CD14-positive monocyte (primary cell): ENCODE measurements around the gene LHPP. TPM values are rescaled to one million over a fixed set of nuclear protein-coding genes. Genes with fewer than 3 reads are reported as not detected.

Experiments
- DNase-seq, 3 donors: peaks; one replicate each; pipeline ENCODE4 v3.0.0-alpha.2; 2011 to 2022
- H2AFZ ChIP-seq: 2 replicates; pipeline ENCODE4 v1.6.0; 2012; ENCODE audit warnings: mild to moderate bottlenecking, low read depth, low read length, inconsistent platforms; ENCODE audit not compliant: insufficient read depth, poor library complexity, severe bottlenecking
- H3K27ac ChIP-seq, 2 donors: 1 replicate in 1 of 2; 2 replicates in 1 of 2; pipeline ENCODE4 v1.5.1; 2012 to 2013; ENCODE audit warnings: low read length in 2 of 2, control low read depth in 1 of 2, inconsistent platforms in 1 of 2, low read depth in 1 of 2, mild to moderate bottlenecking in 1 of 2
- H3K27me3 ChIP-seq, 2 donors: one replicate each; pipeline versions ENCODE4 v1.6.0 to v1.6.1; 2011 to 2013; ENCODE audit warnings: low read length in 2 of 2; ENCODE audit not compliant: control insufficient read depth in 2 of 2, insufficient read depth in 2 of 2
- H3K36me3 ChIP-seq, 2 donors: replicated peaks in 1 of 2; 1 replicate in 1 of 2; 2 replicates in 1 of 2; pipeline versions ENCODE4 v1.5.1 to v1.6.1; 2012 to 2013; ENCODE audit warnings: low read length in 2 of 2, control low read depth in 1 of 2, inconsistent platforms in 1 of 2, mild to moderate bottlenecking in 1 of 2; ENCODE audit not compliant: insufficient read depth in 2 of 2, control insufficient read depth in 1 of 2
- H3K4me1 ChIP-seq, 2 donors: 1 replicate in 1 of 2; 2 replicates in 1 of 2; pipeline versions ENCODE4 v1.5.1 to v1.6.1; 2012 to 2013; ENCODE audit warnings: low read length in 2 of 2, control low read depth in 1 of 2, inconsistent platforms in 1 of 2, mild to moderate bottlenecking in 1 of 2, moderate library complexity in 1 of 2; ENCODE audit not compliant: insufficient read depth in 2 of 2, control insufficient read depth in 1 of 2
- H3K4me2 ChIP-seq: replicated peaks from 2 replicates; pipeline ENCODE3; 2012; ENCODE audit warnings: low read length, moderate library complexity, mild to moderate bottlenecking; ENCODE audit not compliant: poor library complexity, severe bottlenecking; ENCODE audit errors: extremely low read depth
- H3K4me3 ChIP-seq, 3 experiments: fragments of 200-600 bp in 1 of 3; sonication (generic) in 1 of 3; replicated peaks in 1 of 3; 1 replicate in 2 of 3; 2 replicates in 1 of 3; pipeline ENCODE4 v1.5.1; 2011 to 2013; ENCODE audit warnings: low read length in 3 of 3, mild to moderate bottlenecking in 3 of 3, control low read depth in 2 of 3, low read depth in 2 of 3, inconsistent platforms in 1 of 3, moderate library complexity in 1 of 3
- H3K79me2 ChIP-seq: 2 replicates; pipeline ENCODE4 v1.6.0; 2012; ENCODE audit warnings: mild to moderate bottlenecking, control low read depth, inconsistent platforms, low read length, moderate library complexity; ENCODE audit not compliant: insufficient read depth
- H3K9ac ChIP-seq: 2 replicates; pipeline ENCODE4 v1.6.0; 2017; ENCODE audit warnings: low read length, mild to moderate bottlenecking; ENCODE audit not compliant: insufficient read depth, poor library complexity, severe bottlenecking
- H3K9me3 ChIP-seq, 2 donors: replicated peaks in 1 of 2; 1 replicate in 1 of 2; 2 replicates in 1 of 2; pipeline versions ENCODE4 v1.5.1 to v1.6.1; 2012 to 2013; ENCODE audit warnings: low read length in 2 of 2, control low read depth in 1 of 2; ENCODE audit not compliant: control insufficient read depth in 1 of 2, insufficient read depth in 1 of 2
- H4K20me1 ChIP-seq: 2 replicates; pipeline ENCODE4 v1.6.0; 2012; ENCODE audit warnings: mild to moderate bottlenecking, low read length, control low read depth, moderate library complexity; ENCODE audit not compliant: insufficient read depth
- H3K27ac Mint-ChIP-seq, 7 donors: one replicate each; pipeline ENCODE4 v1.8.0; 2020; ENCODE audit warnings: mild to moderate bottlenecking in 7 of 7, mixed read lengths in 7 of 7, moderate library complexity in 6 of 7, inconsistent platforms in 2 of 7
- H3K27me3 Mint-ChIP-seq, 3 donors: one replicate each; pipeline ENCODE4 v1.8.0; 2021 to 2022; ENCODE audit warnings: low read depth in 3 of 3, mild to moderate bottlenecking in 3 of 3, mixed read lengths in 3 of 3, moderate library complexity in 3 of 3, inconsistent platforms in 1 of 3
- H3K36me3 Mint-ChIP-seq, 2 donors: one replicate each; pipeline ENCODE4 v1.8.0; 2020; ENCODE audit warnings: mixed read lengths in 2 of 2, inconsistent platforms in 1 of 2, mild to moderate bottlenecking in 1 of 2
- H3K4me1 Mint-ChIP-seq: one replicate; pipeline ENCODE4 v1.8.0; 2020; ENCODE audit warnings: mild to moderate bottlenecking, mixed read lengths
- H3K4me3 Mint-ChIP-seq, 2 donors: one replicate each; pipeline ENCODE4 v1.8.0; 2020; ENCODE audit warnings: mild to moderate bottlenecking in 2 of 2, mixed read lengths in 2 of 2, moderate library complexity in 1 of 2
- H3K9me3 Mint-ChIP-seq, 7 donors: one replicate each; pipeline ENCODE4 v1.8.0; 2020 to 2022; ENCODE audit warnings: mixed read lengths in 7 of 7, mild to moderate bottlenecking in 6 of 7, moderate library complexity in 6 of 7, inconsistent platforms in 2 of 7
- WGBS: methylation state at CpG from one replicate; pipeline ENCODE4 v1.1.5; 2013; ENCODE audit warnings: missing lambda C conversion rate; ENCODE audit not compliant: insufficient coverage; 5-methylcytosine and 5-hydroxymethylcytosine counted together
- intact Hi-C, 2 donors: fragments of 100-400 bp; cut with micrococcal nuclease; formaldehyde crosslinking; loops; one replicate each; pipeline versions ENCODE4 v1.15.0 to v1.15.1; 2023
- polyA plus RNA-seq, 3 donors: library from polyadenylated mRNA; depleted of rRNA in 1 of 3; unstranded in 2 of 3; stranded (reverse) in 1 of 3; fragments of 300-500 nt in 2 of 3; fragments of >200 nt in 1 of 3; fragmentation: Illumina TruSeq in 2 of 3; gene quantifications; 1 replicate in 2 of 3; 2 replicates in 1 of 3; pipeline ENCODE4 v1.2.3, GENCODE V29; 2012 to 2021
- TF ChIP-seq, protein P1 (sequence below): fragments of 200-600 bp; IDR thresholded peaks from one replicate; pipeline ENCODE4 v1.8.0; 2022; ENCODE audit warnings: antibody characterized with exemption, mild to moderate bottlenecking

LHPP gene
- polyA plus RNA-seq, 3 donors: 15.2 to 20.6 (median 19.5) TPM

GRCh38 chr10:124628676-124629021, 167.0 kb downstream of the LHPP start:
- H3K36me3 ChIP-seq: peaks cover 12 to 24% of the 10 kb centered on the region in 2 donors
- Mint-ChIP-seq H3K27ac (peak overlapping the region in 3 of 7 donors; percentile 19 to 80 (median 63)), H3K27me3 (no peaks in the 10 kb centered on the region), H3K4me3 (no peak overlapping the region), H3K4me1 (peaks cover 44% of the 10 kb centered on the region), H3K9me3 (no peaks in the 10 kb centered on the region), H3K36me3 (peaks cover 23 to 47% of the 10 kb centered on the region in 2 donors)
- no peak overlapping the region for H2AFZ ChIP-seq
- peaks cover 99% of the 10 kb centered on the region for H4K20me1 ChIP-seq
- peaks cover 20 to 43% of the 10 kb centered on the region in 2 donors for H3K4me1 ChIP-seq
- 94% methylated on average over 5 of the region's 9 CpGs for WGBS
- no peaks in the 10 kb centered on the region for H3K9me3 ChIP-seq
- no peak overlapping the region for H3K9ac ChIP-seq
- DNase-seq: no peak
- TF ChIP-seq, protein P1, sequence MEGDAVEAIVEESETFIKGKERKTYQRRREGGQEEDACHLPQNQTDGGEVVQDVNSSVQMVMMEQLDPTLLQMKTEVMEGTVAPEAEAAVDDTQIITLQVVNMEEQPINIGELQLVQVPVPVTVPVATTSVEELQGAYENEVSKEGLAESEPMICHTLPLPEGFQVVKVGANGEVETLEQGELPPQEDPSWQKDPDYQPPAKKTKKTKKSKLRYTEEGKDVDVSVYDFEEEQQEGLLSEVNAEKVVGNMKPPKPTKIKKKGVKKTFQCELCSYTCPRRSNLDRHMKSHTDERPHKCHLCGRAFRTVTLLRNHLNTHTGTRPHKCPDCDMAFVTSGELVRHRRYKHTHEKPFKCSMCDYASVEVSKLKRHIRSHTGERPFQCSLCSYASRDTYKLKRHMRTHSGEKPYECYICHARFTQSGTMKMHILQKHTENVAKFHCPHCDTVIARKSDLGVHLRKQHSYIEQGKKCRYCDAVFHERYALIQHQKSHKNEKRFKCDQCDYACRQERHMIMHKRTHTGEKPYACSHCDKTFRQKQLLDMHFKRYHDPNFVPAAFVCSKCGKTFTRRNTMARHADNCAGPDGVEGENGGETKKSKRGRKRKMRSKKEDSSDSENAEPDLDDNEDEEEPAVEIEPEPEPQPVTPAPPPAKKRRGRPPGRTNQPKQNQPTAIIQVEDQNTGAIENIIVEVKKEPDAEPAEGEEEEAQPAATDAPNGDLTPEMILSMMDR: no peak
- intact Hi-C loops: loop anchor here in 1 of 2 donors (10.0 kb wide), 1 partner anchor 94 kb away; no protein-coding TSS in a partner anchor
- no peak overlapping the region for H3K4me3 ChIP-seq
- H3K27me3 ChIP-seq: no peaks in the 10 kb centered on the region
- H3K4me2 ChIP-seq: no peak overlapping the region
- H3K27ac ChIP-seq: peak overlapping the region in 1 of 2 donors; percentile 51
- H3K79me2 ChIP-seq: peaks cover 95% of the 10 kb centered on the region

DNA sequence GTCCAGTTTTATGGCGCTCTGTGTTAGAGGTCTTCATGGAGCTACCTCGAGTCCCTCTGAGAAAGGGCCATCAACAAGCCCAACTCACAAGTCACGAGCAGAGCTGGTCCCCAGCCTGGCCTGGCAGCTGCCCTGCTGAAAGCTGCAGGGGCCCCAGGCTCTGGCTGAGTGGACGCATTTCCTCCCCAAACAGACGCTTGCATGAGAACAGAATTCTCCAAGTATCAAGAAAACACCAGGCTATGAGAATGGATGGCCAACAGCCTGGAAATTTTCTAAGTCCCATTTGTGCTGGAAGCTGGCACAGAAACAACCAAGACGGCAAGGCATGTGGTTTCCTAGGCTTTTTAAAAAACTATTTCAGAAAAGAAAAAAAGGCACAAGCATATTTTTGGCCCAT, 167.8 kb downstream of the LHPP start:
- DNase-seq: no peak
- H3K27ac ChIP-seq: peak overlapping the region; percentile 3 to 51
- intact Hi-C loops: loop anchor here in 1 of 2 donors (10.0 kb wide), 1 partner anchor 95 kb away; no protein-coding TSS in a partner anchor
- H2AFZ ChIP-seq: no peak overlapping the region
- no peak overlapping the region for H3K4me2 ChIP-seq
- Mint-ChIP-seq H3K9me3 (peaks cover under 1 to 6% (median 2%) of the 10 kb centered on the region in 7 donors), H3K36me3 (peaks cover 28 to 48% of the 10 kb centered on the region in 2 donors), H3K27me3 (peaks cover 0 to under 1% (median 0%) of the 10 kb centered on the region in 3 donors), H3K4me3 (no peak overlapping the region), H3K27ac (peak overlapping the region in 2 of 7 donors; percentile 42 to 61), H3K4me1 (peaks cover 44% of the 10 kb centered on the region)
- H3K27me3 ChIP-seq: no peaks in the 10 kb centered on the region
- peaks cover 97% of the 10 kb centered on the region for H3K79me2 ChIP-seq
- H3K9ac ChIP-seq: no peak overlapping the region
- H3K4me1 ChIP-seq: peaks cover 20 to 43% of the 10 kb centered on the region in 2 donors
- no peak overlapping the region for H3K4me3 ChIP-seq
- H4K20me1 ChIP-seq: peaks cover 97% of the 10 kb centered on the region
- TF ChIP-seq, protein P1: no peak
- peaks cover 0 to 4% of the 10 kb centered on the region in 2 donors for H3K9me3 ChIP-seq
- 81% methylated on average over 4 of the region's 6 CpGs for WGBS
- H3K36me3 ChIP-seq: peaks cover 10 to 22% of the 10 kb centered on the region in 2 donors
